NT2/D1 (cell line): ENCODE data around the gene LIFR.

Experiments used
- YY1 ChIP-seq: IDR thresholded peaks from 2 replicates; pipeline ENCODE4 v1.6.1; 2011; ENCODE audit not compliant: insufficient read length, insufficient read depth
- ZNF274 ChIP-seq: IDR thresholded peaks from 2 replicates; pipeline ENCODE4 v1.6.1; 2011; ENCODE audit warnings: mild to moderate bottlenecking, low read depth, low read length

- TF ChIP-seq ZNF274, result no peak
- no peak for TF ChIP-seq YY1
Observed at GRCh38 chr5:38455796-38456330, 100.6 kb downstream of the LIFR start.
